A549 (cell line): Measurements from ENCODE around the gene ADARB2.

Source experiments
- BHLHE40 ChIP-seq: IDR thresholded peaks from 2 replicates; pipeline ENCODE4 v1.6.1; 2012; ENCODE audit warnings: low read depth, low read length, inconsistent platforms
- CBX2 ChIP-seq: fragments of 200-600 bp; sonication (generic); IDR thresholded peaks from 2 replicates; pipeline ENCODE4 v1.6.1; 2016; ENCODE audit warnings: low read depth, mild to moderate bottlenecking, borderline replicate concordance
- CTCF ChIP-seq: fragments of >200 bp; sonication (Bioruptor Twin); formaldehyde crosslinking; IDR thresholded peaks from 3 replicates; pipeline ENCODE4 v1.5.1; 2016
- ESRRA ChIP-seq: fragments of 150-350 bp; IDR thresholded peaks from 2 replicates; pipeline ENCODE4 v1.6.1; 2014; ENCODE audit warnings: mild to moderate bottlenecking, low read length, borderline replicate concordance
- POLR2A ChIP-seq: IDR thresholded peaks from 2 replicates; pipeline ENCODE4 v1.6.1; 2012; ENCODE audit warnings: mild to moderate bottlenecking, low read length
- TF ChIP-seq, protein P1 (sequence below): IDR thresholded peaks from 2 replicates; pipeline ENCODE4 v1.6.1; 2012

- TF ChIP-seq BHLHE40 (no peak), CBX2 (no peak), POLR2A (no peak), ESRRA (no peak), CTCF (no peak)
- TF ChIP-seq, protein P1, sequence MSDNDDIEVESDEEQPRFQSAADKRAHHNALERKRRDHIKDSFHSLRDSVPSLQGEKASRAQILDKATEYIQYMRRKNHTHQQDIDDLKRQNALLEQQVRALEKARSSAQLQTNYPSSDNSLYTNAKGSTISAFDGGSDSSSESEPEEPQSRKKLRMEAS, result no peak
Observed at GRCh38 chr10:1546431-1547110, 190.8 kb downstream of the ADARB2 start.
